HepG2 (cell line): ENCODE measurements around the gene FRAS1. TPM values are rescaled to one million over a fixed set of nuclear protein-coding genes. Genes with fewer than 3 reads are reported as not detected.

Experiments used
- ASH2L ChIP-seq: fragments of 300-600, 200-600 bp; sonication (generic); IDR thresholded peaks from 2 replicates; pipeline ENCODE4 v1.7.0; 2017; ENCODE audit warnings: low read depth, mild to moderate bottlenecking, moderate library complexity, mixed read lengths, low read length; ENCODE audit not compliant: insufficient read length
- HDAC1 ChIP-seq: sonication (generic); formaldehyde crosslinking; IDR thresholded peaks from 2 replicates; pipeline ENCODE4 v1.5.1; 2020; ENCODE audit warnings: mild to moderate bottlenecking, missing genetic modification reagents
- KAT7 ChIP-seq: IDR thresholded peaks from 2 replicates; pipeline ENCODE4 v1.6.1; 2018; ENCODE audit warnings: borderline replicate concordance, missing compliant biosample characterization
- PHF8 ChIP-seq: sonication (generic); formaldehyde crosslinking; IDR thresholded peaks from 2 replicates; pipeline ENCODE4 v1.5.0; 2020; ENCODE audit warnings: missing genetic modification reagents
- ZBTB7B ChIP-seq: sonication (generic); formaldehyde crosslinking; IDR thresholded peaks from 2 replicates; pipeline ENCODE4 v1.4.0; 2020; ENCODE audit warnings: missing genetic modification reagents
- ZNF253 ChIP-seq: sonication (generic); formaldehyde crosslinking; IDR thresholded peaks from 2 replicates; pipeline ENCODE4 v1.8.0; 2022; ENCODE audit warnings: mild to moderate bottlenecking, missing genetic modification reagents, borderline replicate concordance
- ZNF317 ChIP-seq: sonication (generic); formaldehyde crosslinking; IDR thresholded peaks from 2 replicates; pipeline ENCODE4 v1.5.0; 2020; ENCODE audit warnings: mild to moderate bottlenecking, missing genetic modification reagents
- ZNF562 ChIP-seq: sonication (generic); formaldehyde crosslinking; IDR thresholded peaks from 2 replicates; pipeline ENCODE4 v1.8.0; 2022; ENCODE audit warnings: missing genetic modification reagents, borderline replicate concordance
- ZNF672 ChIP-seq: sonication (generic); formaldehyde crosslinking; IDR thresholded peaks from 2 replicates; pipeline ENCODE4 v1.8.1; 2022; ENCODE audit warnings: missing genetic modification reagents
- ZNF749 ChIP-seq: sonication (generic); formaldehyde crosslinking; IDR thresholded peaks from 2 replicates; pipeline ENCODE4 v1.8.0; 2022; ENCODE audit warnings: mild to moderate bottlenecking, missing genetic modification reagents, moderate library complexity, borderline replicate concordance
- polyA plus RNA-seq, 8 experiments: library from polyadenylated mRNA; depleted of rRNA in 3 of 8; stranded (reverse) in 7 of 8; unstranded in 1 of 8; fragments of >200 nt; fragmentation: Illumina TruSeq in 4 of 8; extraction: Trizol in 4 of 8; gene quantifications; 2 replicates each; pipeline versions ENCODE4 v1.2.1 to v1.2.3, GENCODE V29; 2011 to 2016; ENCODE audit warnings: low read depth in 4 of 8, missing spikeins in 1 of 8, mixed read lengths in 1 of 8; ENCODE audit not compliant: insufficient read depth in 1 of 8
- total RNA-seq, 5 experiments: library from RNA; depleted of rRNA; stranded (reverse); fragments of >200 nt; fragmentation: Illumina TruSeq; extraction: Trizol; gene quantifications; 2 replicates each; pipeline ENCODE4 v1.2.3, GENCODE V29; 2016; ENCODE audit warnings: low read depth in 1 of 5
- TF ChIP-seq, protein P1 (sequence below): sonication (generic); formaldehyde crosslinking; IDR thresholded peaks from 2 replicates; pipeline ENCODE4 v1.8.1; 2023; ENCODE audit warnings: missing genetic modification reagents, mild to moderate bottlenecking, borderline replicate concordance
- TF ChIP-seq, protein P2 (sequence below): sonication (generic); formaldehyde crosslinking; IDR thresholded peaks from 2 replicates; pipeline ENCODE4 v1.5.0; 2020; ENCODE audit warnings: mild to moderate bottlenecking, missing genetic modification reagents, borderline replicate concordance
- TF ChIP-seq, protein P3 (sequence below): IDR thresholded peaks from 2 replicates; pipeline ENCODE4 v1.6.1; 2016; ENCODE audit warnings: missing genetic modification reagents, missing compliant biosample characterization
- TF ChIP-seq, protein P4 (sequence below): sonication (generic); formaldehyde crosslinking; IDR thresholded peaks from 2 replicates; pipeline ENCODE4 v1.9.0; 2021; ENCODE audit warnings: mild to moderate bottlenecking, missing genetic modification reagents
- TF ChIP-seq, protein P5 (sequence below): sonication (generic); formaldehyde crosslinking; IDR thresholded peaks from 2 replicates; pipeline ENCODE4 v1.4.0; 2020; ENCODE audit warnings: mild to moderate bottlenecking, missing genetic modification reagents
- TF ChIP-seq, protein P6 (sequence below): sonication (generic); formaldehyde crosslinking; IDR thresholded peaks from 2 replicates; pipeline ENCODE4 v1.5.0; 2020; ENCODE audit warnings: mild to moderate bottlenecking, missing genetic modification reagents

Gene FRAS1
- total and polyA plus RNA-seq, 2 of the 13 experiments (the other 11 are each of a cell fraction or from before 2014, with no cell fraction given), result 22.5 to 31.6 TPM

DNA sequence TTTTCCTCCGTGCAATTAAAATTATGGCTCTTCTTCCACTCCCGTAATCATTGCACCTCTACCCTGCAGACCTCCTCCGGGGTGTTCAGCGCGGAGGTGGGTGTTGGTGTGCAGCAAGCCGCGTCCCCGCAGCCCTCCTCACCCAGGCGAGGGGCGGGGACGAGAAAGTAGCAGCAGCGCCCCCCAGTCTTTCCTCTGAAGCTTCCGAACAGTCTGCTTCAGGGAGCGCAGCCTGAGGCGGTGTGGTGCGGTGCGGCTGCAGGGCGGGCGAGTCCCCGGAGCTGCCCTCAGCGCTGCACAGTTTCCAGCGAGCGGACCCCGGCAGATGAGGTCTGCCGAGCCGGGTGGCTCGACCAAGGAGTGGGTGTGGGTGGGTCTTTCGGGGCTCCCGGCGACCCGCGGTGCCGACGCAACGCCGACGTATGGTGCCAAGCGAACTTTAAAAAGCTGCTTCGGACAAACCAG is at the start of gene FRAS1 (continued):
- TF ChIP-seq, protein P1, sequence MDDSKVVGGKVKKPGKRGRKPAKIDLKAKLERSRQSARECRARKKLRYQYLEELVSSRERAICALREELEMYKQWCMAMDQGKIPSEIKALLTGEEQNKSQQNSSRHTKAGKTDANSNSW (CRISPR knock-in tag), result no peak
- TF ChIP-seq ZNF317 (CRISPR knock-in tag) (0 out of 2 replicates have a peak, but pooled peaks have one; percentile 11), ZNF749 (CRISPR knock-in tag) (peak; percentile 78; the same call in 1 of the 2 replicates), KAT7 (CRISPR knock-in tag) (peak; percentile 10; the same call in 1 of the 2 replicates), ZNF253 (CRISPR knock-in tag) (0 out of 2 replicates have a peak, but pooled peaks have one; percentile 32), PHF8 (peak; percentile 17; the same call in 1 of the 2 replicates), ZNF672 (CRISPR knock-in tag) (0 out of 2 replicates have a peak, but pooled peaks have one; percentile 52), ZBTB7B (CRISPR knock-in tag) (peak; percentile 41; the same call in 1 of the 2 replicates), ASH2L (peak; percentile 33), HDAC1 (CRISPR knock-in tag) (peak; percentile 21; the same call in 1 of the 2 replicates), ZNF562 (CRISPR knock-in tag) (no peak)
- TF ChIP-seq, protein P2, sequence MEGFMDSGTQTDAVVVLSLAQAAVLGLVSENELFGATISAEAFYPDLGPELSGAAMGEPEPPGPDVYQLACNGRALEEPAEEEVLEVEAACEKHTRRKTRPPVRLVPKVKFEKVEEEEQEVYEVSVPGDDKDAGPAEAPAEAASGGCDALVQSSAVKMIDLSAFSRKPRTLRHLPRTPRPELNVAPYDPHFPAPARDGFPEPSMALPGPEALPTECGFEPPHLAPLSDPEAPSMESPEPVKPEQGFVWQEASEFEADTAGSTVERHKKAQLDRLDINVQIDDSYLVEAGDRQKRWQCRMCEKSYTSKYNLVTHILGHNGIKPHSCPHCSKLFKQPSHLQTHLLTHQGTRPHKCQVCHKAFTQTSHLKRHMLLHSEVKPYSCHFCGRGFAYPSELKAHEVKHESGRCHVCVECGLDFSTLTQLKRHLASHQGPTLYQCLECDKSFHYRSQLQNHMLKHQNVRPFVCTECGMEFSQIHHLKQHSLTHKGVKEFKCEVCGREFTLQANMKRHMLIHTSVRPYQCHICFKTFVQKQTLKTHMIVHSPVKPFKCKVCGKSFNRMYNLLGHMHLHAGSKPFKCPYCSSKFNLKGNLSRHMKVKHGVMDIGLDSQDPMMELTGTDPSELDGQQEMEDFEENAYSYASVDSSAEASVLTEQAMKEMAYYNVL (CRISPR knock-in tag), result peak; percentile 58; the same call in 1 of the 2 replicates
- TF ChIP-seq, protein P3, sequence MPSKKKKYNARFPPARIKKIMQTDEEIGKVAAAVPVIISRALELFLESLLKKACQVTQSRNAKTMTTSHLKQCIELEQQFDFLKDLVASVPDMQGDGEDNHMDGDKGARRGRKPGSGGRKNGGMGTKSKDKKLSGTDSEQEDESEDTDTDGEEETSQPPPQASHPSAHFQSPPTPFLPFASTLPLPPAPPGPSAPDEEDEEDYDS, result peak; percentile 59
- TF ChIP-seq, protein P4, sequence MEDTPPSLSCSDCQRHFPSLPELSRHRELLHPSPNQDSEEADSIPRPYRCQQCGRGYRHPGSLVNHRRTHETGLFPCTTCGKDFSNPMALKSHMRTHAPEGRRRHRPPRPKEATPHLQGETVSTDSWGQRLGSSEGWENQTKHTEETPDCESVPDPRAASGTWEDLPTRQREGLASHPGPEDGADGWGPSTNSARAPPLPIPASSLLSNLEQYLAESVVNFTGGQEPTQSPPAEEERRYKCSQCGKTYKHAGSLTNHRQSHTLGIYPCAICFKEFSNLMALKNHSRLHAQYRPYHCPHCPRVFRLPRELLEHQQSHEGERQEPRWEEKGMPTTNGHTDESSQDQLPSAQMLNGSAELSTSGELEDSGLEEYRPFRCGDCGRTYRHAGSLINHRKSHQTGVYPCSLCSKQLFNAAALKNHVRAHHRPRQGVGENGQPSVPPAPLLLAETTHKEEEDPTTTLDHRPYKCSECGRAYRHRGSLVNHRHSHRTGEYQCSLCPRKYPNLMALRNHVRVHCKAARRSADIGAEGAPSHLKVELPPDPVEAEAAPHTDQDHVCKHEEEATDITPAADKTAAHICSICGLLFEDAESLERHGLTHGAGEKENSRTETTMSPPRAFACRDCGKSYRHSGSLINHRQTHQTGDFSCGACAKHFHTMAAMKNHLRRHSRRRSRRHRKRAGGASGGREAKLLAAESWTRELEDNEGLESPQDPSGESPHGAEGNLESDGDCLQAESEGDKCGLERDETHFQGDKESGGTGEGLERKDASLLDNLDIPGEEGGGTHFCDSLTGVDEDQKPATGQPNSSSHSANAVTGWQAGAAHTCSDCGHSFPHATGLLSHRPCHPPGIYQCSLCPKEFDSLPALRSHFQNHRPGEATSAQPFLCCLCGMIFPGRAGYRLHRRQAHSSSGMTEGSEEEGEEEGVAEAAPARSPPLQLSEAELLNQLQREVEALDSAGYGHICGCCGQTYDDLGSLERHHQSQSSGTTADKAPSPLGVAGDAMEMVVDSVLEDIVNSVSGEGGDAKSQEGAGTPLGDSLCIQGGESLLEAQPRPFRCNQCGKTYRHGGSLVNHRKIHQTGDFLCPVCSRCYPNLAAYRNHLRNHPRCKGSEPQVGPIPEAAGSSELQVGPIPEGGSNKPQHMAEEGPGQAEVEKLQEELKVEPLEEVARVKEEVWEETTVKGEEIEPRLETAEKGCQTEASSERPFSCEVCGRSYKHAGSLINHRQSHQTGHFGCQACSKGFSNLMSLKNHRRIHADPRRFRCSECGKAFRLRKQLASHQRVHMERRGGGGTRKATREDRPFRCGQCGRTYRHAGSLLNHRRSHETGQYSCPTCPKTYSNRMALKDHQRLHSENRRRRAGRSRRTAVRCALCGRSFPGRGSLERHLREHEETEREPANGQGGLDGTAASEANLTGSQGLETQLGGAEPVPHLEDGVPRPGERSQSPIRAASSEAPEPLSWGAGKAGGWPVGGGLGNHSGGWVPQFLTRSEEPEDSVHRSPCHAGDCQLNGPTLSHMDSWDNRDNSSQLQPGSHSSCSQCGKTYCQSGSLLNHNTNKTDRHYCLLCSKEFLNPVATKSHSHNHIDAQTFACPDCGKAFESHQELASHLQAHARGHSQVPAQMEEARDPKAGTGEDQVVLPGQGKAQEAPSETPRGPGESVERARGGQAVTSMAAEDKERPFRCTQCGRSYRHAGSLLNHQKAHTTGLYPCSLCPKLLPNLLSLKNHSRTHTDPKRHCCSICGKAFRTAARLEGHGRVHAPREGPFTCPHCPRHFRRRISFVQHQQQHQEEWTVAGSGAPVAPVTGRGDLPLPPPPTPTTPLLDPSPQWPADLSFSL (CRISPR knock-in tag), result 0 out of 2 replicates have a peak, but pooled peaks have one; percentile 28
- TF ChIP-seq, protein P5, sequence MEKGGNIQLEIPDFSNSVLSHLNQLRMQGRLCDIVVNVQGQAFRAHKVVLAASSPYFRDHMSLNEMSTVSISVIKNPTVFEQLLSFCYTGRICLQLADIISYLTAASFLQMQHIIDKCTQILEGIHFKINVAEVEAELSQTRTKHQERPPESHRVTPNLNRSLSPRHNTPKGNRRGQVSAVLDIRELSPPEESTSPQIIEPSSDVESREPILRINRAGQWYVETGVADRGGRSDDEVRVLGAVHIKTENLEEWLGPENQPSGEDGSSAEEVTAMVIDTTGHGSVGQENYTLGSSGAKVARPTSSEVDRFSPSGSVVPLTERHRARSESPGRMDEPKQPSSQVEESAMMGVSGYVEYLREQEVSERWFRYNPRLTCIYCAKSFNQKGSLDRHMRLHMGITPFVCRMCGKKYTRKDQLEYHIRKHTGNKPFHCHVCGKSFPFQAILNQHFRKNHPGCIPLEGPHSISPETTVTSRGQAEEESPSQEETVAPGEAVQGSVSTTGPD (CRISPR knock-in tag), result no peak
- TF ChIP-seq, protein P6, sequence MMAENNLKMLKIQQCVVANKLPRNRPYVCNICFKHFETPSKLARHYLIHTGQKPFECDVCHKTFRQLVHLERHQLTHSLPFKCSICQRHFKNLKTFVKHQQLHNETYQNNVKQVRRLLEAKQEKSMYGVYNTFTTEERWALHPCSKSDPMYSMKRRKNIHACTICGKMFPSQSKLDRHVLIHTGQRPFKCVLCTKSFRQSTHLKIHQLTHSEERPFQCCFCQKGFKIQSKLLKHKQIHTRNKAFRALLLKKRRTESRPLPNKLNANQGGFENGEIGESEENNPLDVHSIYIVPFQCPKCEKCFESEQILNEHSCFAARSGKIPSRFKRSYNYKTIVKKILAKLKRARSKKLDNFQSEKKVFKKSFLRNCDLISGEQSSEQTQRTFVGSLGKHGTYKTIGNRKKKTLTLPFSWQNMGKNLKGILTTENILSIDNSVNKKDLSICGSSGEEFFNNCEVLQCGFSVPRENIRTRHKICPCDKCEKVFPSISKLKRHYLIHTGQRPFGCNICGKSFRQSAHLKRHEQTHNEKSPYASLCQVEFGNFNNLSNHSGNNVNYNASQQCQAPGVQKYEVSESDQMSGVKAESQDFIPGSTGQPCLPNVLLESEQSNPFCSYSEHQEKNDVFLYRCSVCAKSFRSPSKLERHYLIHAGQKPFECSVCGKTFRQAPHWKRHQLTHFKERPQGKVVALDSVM (CRISPR knock-in tag), result peak; percentile 14; the same call in 1 of the 2 replicates
